WTC11 (cell line): ENCODE data around the gene TRIM47. TPM values are rescaled to one million over a fixed set of nuclear protein-coding genes. Genes with fewer than 3 reads are reported as not detected.
A peak's percentile ranks its signal among the peaks of the same experiment; 100 is the strongest.

ENCODE experiments used
- ATAC-seq: fragments of 200-7000 bp; cut with Tn5 transposase; 2 replicates; pipeline ENCODE4 v1.10.0; 2021; ENCODE audit warnings: mild to moderate bottlenecking, moderate library complexity
- CTCF ChIA-PET: fragments of 300-600 bp; sonication (Branson Sonifier 250); formaldehyde crosslinking; loops from one replicate; lab custom pipeline; 2021; ENCODE audit warnings: antibody characterized with exemption; lab: Charles Lee
- POLR2A ChIA-PET: fragments of 350-600 bp; sonication (Branson Sonifier 250); formaldehyde crosslinking; loops from one replicate; lab custom pipeline; 2021; ENCODE audit warnings: antibody characterized with exemption; lab: Charles Lee
- DNase-seq: peaks from one replicate; pipeline ENCODE4 v3.0.0; 2021; ENCODE audit warnings: low spot score
- H3K27ac Mint-ChIP-seq: 2 replicates; pipeline ENCODE4 v1.8.0; 2021; ENCODE audit warnings: mixed read lengths
- H3K27me3 Mint-ChIP-seq: 2 replicates; pipeline ENCODE4 v1.8.0; 2021; ENCODE audit warnings: low read depth, mild to moderate bottlenecking, moderate library complexity, mixed read lengths
- H3K36me3 Mint-ChIP-seq: 2 replicates; pipeline ENCODE4 v1.8.0; 2021; ENCODE audit warnings: mixed read lengths
- H3K4me1 Mint-ChIP-seq: 2 replicates; pipeline ENCODE4 v1.8.0; 2022; ENCODE audit warnings: mixed read lengths
- H3K4me3 Mint-ChIP-seq: 2 replicates; pipeline ENCODE4 v1.8.0; 2021; ENCODE audit warnings: mild to moderate bottlenecking, moderate library complexity, mixed read lengths
- H3K9me3 Mint-ChIP-seq: 2 replicates; pipeline ENCODE4 v1.8.0; 2021; ENCODE audit warnings: mixed read lengths
- ELF4 ChIP-seq: sonication (generic); formaldehyde crosslinking; IDR thresholded peaks from 2 replicates; pipeline ENCODE4 v1.8.1; 2022; ENCODE audit warnings: low read depth, mild to moderate bottlenecking, moderate library complexity, missing genetic modification reagents
- FOXJ3 ChIP-seq: sonication (generic); formaldehyde crosslinking; IDR thresholded peaks from 2 replicates; pipeline ENCODE4 v1.9.0; 2021; ENCODE audit warnings: missing genetic modification reagents, mild to moderate bottlenecking, borderline replicate concordance
- FOXP1 ChIP-seq: sonication (generic); formaldehyde crosslinking; IDR thresholded peaks from 2 replicates; pipeline ENCODE4 v1.8.0; 2022; ENCODE audit warnings: missing genetic modification reagents, mild to moderate bottlenecking, moderate library complexity, borderline replicate concordance
- MYBL2 ChIP-seq: sonication (generic); formaldehyde crosslinking; IDR thresholded peaks from 2 replicates; pipeline ENCODE4 v1.8.1; 2023; ENCODE audit warnings: mild to moderate bottlenecking, moderate library complexity, missing genetic modification reagents
- NFATC4 ChIP-seq: fragments of 250-450 bp; sonication (Bioruptor Pico); IDR thresholded peaks from 2 replicates; pipeline ENCODE4 v1.9.0; 2021; ENCODE audit warnings: mild to moderate bottlenecking
- NFYB ChIP-seq: sonication (generic); formaldehyde crosslinking; conservative IDR thresholded peaks from 2 replicates; pipeline ENCODE4 v1.8.0; 2022; ENCODE audit warnings: low read depth, missing genetic modification reagents
- NR3C1 ChIP-seq: sonication (generic); formaldehyde crosslinking; conservative IDR thresholded peaks from 2 replicates; pipeline ENCODE4 v1.8.1; 2023; ENCODE audit warnings: low read depth, mild to moderate bottlenecking, missing genetic modification reagents
- RELA ChIP-seq: sonication (generic); formaldehyde crosslinking; IDR thresholded peaks from 2 replicates; pipeline ENCODE4 v1.8.1; 2022; ENCODE audit warnings: missing genetic modification reagents, mild to moderate bottlenecking, borderline replicate concordance
- SMAD4 ChIP-seq: sonication (generic); formaldehyde crosslinking; IDR thresholded peaks from 2 replicates; pipeline ENCODE4 v1.8.0; 2022; ENCODE audit warnings: mild to moderate bottlenecking, missing genetic modification reagents
- ZBTB21 ChIP-seq: sonication (generic); formaldehyde crosslinking; IDR thresholded peaks from 2 replicates; pipeline ENCODE4 v1.8.1; 2023; ENCODE audit warnings: mild to moderate bottlenecking, missing genetic modification reagents, borderline replicate concordance
- ZNF219 ChIP-seq: sonication (generic); formaldehyde crosslinking; IDR thresholded peaks from 2 replicates; pipeline ENCODE4 v1.8.0; 2023; ENCODE audit warnings: missing genetic modification reagents, mild to moderate bottlenecking, borderline replicate concordance
- ZNF423 ChIP-seq: fragments of 250-450 bp; sonication (Bioruptor Pico); IDR thresholded peaks from 2 replicates; pipeline ENCODE4 v2.1.2; 2022; ENCODE audit warnings: mild to moderate bottlenecking, moderate library complexity
- total RNA-seq: library from RNA; stranded (reverse); gene quantifications from 3 replicates; pipeline ENCODE4 v1.2.3, GENCODE V29; 2021
- TF ChIP-seq, protein P1 (sequence below): sonication (generic); formaldehyde crosslinking; IDR thresholded peaks from 2 replicates; pipeline ENCODE4 v1.8.1; 2023; ENCODE audit warnings: mild to moderate bottlenecking, missing genetic modification reagents, moderate library complexity
- TF ChIP-seq, protein P2 (sequence below): sonication (generic); formaldehyde crosslinking; IDR thresholded peaks from 2 replicates; pipeline ENCODE4 v1.8.1; 2023; ENCODE audit warnings: mild to moderate bottlenecking, missing genetic modification reagents
- TF ChIP-seq, protein P3 (sequence below): sonication (generic); formaldehyde crosslinking; IDR thresholded peaks from 2 replicates; pipeline ENCODE4 v1.8.1; 2023; ENCODE audit warnings: mild to moderate bottlenecking, missing genetic modification reagents, borderline replicate concordance
- TF ChIP-seq, protein P4 (sequence below): sonication (generic); formaldehyde crosslinking; conservative IDR thresholded peaks from 2 replicates; pipeline ENCODE4 v1.8.1; 2023; ENCODE audit warnings: mild to moderate bottlenecking, low read depth, missing genetic modification reagents, moderate library complexity
- TF ChIP-seq, protein P5 (sequence below): fragments of 250-450 bp; sonication (Bioruptor Pico); IDR thresholded peaks from 2 replicates; pipeline ENCODE4 v1.9.0; 2021; ENCODE audit warnings: mild to moderate bottlenecking

The TRIM47 gene
- total RNA-seq, 1 experiment from 2014 or later = 10.0 TPM

DNA sequence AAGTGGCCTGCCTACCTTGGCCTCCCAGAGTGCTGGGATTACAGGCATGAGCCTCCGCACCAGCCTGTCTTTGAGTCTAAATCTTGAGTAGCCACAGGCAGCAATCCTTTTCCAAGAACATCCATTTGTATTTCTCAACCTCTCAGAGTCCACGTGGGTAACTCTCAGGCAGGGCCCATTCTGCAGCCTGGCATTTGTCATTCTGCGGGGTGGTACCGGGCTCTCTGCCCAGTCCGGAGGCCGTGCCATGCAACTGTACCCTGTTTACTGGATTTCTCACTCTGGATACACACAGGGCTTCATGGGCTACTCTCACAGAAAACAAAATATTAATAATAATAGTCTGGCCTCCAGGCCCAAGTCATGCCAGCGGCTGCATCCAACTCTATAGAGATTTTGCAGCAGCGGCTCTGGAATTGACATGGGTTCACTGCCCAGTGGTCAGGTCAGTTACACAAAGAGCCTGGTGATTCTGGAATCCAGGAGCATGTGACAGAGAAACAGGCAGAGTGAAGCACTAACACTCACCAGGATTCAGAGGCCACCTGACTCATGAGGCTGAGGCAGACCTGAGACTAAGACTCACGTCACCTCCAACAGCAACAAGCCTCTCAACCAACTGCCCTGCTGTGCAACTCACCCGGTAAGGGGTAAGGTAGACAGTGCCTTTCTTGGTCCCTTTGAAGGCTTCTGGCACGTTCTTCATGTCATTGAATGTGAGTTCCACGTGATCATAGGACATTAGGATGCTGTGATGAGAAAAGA is 27.3 kb downstream of the TRIM47 start:
- ChIA-PET CTCF (interaction anchor here (1.0 to 8.8 kb wide), 4 partner anchors 10 to 22 kb away, joined by 6 to 180 read pairs (median 54); no protein-coding TSS in a partner anchor), POLR2A (no interaction called here)
- Mint-ChIP-seq H3K36me3 (peaks cover 25% of the 10 kb centered on the region), H3K4me3 (no peak overlapping the region), H3K4me1 (peaks cover 13% of the 10 kb centered on the region), H3K27ac (peak overlapping the region; percentile 41; the same call in 1 of the 2 replicates), H3K27me3 (no peaks in the 10 kb centered on the region), H3K9me3 (no peaks in the 10 kb centered on the region)
- DNase-seq = no peak
- ATAC-seq = no peak
- TF ChIP-seq ZBTB21 (CRISPR knock-in tag) (no peak), NR3C1 (CRISPR knock-in tag) (no peak), FOXP1 (no peak), ZNF219 (CRISPR knock-in tag) (no peak), SMAD4 (CRISPR knock-in tag) (no peak), NFATC4 (CRISPR knock-in tag) (no peak), RELA (no peak), ELF4 (CRISPR knock-in tag) (no peak), NFYB (CRISPR knock-in tag) (no peak), MYBL2 (CRISPR knock-in tag) (no peak)
- TF ChIP-seq, protein P1, sequence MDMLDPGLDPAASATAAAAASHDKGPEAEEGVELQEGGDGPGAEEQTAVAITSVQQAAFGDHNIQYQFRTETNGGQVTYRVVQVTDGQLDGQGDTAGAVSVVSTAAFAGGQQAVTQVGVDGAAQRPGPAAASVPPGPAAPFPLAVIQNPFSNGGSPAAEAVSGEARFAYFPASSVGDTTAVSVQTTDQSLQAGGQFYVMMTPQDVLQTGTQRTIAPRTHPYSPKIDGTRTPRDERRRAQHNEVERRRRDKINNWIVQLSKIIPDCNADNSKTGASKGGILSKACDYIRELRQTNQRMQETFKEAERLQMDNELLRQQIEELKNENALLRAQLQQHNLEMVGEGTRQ (CRISPR knock-in tag) = no peak
- TF ChIP-seq, protein P2, sequence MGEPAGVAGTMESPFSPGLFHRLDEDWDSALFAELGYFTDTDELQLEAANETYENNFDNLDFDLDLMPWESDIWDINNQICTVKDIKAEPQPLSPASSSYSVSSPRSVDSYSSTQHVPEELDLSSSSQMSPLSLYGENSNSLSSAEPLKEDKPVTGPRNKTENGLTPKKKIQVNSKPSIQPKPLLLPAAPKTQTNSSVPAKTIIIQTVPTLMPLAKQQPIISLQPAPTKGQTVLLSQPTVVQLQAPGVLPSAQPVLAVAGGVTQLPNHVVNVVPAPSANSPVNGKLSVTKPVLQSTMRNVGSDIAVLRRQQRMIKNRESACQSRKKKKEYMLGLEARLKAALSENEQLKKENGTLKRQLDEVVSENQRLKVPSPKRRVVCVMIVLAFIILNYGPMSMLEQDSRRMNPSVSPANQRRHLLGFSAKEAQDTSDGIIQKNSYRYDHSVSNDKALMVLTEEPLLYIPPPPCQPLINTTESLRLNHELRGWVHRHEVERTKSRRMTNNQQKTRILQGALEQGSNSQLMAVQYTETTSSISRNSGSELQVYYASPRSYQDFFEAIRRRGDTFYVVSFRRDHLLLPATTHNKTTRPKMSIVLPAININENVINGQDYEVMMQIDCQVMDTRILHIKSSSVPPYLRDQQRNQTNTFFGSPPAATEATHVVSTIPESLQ = no peak
- TF ChIP-seq, protein P3, sequence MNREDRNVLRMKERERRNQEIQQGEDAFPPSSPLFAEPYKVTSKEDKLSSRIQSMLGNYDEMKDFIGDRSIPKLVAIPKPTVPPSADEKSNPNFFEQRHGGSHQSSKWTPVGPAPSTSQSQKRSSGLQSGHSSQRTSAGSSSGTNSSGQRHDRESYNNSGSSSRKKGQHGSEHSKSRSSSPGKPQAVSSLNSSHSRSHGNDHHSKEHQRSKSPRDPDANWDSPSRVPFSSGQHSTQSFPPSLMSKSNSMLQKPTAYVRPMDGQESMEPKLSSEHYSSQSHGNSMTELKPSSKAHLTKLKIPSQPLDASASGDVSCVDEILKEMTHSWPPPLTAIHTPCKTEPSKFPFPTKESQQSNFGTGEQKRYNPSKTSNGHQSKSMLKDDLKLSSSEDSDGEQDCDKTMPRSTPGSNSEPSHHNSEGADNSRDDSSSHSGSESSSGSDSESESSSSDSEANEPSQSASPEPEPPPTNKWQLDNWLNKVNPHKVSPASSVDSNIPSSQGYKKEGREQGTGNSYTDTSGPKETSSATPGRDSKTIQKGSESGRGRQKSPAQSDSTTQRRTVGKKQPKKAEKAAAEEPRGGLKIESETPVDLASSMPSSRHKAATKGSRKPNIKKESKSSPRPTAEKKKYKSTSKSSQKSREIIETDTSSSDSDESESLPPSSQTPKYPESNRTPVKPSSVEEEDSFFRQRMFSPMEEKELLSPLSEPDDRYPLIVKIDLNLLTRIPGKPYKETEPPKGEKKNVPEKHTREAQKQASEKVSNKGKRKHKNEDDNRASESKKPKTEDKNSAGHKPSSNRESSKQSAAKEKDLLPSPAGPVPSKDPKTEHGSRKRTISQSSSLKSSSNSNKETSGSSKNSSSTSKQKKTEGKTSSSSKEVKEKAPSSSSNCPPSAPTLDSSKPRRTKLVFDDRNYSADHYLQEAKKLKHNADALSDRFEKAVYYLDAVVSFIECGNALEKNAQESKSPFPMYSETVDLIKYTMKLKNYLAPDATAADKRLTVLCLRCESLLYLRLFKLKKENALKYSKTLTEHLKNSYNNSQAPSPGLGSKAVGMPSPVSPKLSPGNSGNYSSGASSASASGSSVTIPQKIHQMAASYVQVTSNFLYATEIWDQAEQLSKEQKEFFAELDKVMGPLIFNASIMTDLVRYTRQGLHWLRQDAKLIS (CRISPR knock-in tag) = no peak
- TF ChIP-seq, protein P4, sequence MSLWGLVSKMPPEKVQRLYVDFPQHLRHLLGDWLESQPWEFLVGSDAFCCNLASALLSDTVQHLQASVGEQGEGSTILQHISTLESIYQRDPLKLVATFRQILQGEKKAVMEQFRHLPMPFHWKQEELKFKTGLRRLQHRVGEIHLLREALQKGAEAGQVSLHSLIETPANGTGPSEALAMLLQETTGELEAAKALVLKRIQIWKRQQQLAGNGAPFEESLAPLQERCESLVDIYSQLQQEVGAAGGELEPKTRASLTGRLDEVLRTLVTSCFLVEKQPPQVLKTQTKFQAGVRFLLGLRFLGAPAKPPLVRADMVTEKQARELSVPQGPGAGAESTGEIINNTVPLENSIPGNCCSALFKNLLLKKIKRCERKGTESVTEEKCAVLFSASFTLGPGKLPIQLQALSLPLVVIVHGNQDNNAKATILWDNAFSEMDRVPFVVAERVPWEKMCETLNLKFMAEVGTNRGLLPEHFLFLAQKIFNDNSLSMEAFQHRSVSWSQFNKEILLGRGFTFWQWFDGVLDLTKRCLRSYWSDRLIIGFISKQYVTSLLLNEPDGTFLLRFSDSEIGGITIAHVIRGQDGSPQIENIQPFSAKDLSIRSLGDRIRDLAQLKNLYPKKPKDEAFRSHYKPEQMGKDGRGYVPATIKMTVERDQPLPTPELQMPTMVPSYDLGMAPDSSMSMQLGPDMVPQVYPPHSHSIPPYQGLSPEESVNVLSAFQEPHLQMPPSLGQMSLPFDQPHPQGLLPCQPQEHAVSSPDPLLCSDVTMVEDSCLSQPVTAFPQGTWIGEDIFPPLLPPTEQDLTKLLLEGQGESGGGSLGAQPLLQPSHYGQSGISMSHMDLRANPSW (CRISPR knock-in tag) = no peak

DNA sequence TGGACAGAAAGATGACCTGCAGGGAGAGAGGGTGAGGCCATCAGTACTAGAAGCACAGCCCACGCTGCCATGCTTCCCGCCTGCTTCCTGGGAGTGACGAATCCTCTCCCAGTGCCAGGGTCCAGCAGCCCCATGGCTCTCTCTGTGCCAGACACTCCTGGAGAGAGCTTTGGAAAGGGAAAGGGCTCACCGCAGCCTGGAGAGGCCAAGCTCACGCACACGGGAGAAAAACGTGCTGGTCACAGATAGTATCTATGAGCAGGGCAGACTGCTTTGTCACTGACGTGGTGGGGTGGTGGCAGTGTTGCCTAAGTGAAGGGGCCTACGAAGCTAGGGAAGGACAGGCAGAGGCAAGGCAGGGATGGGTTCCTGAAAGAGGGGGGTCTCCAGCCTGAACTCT is 28.7 kb downstream of the TRIM47 start:
- H3K4me3 Mint-ChIP-seq = no peak overlapping the region
- no peaks in the 10 kb centered on the region for H3K27me3 Mint-ChIP-seq
- H3K9me3 Mint-ChIP-seq = no peaks in the 10 kb centered on the region
- POLR2A ChIA-PET = interaction anchor here (0.6 kb wide), 1 partner anchor 1394 kb away, joined by 4 read pairs; no protein-coding TSS in a partner anchor
- ATAC-seq = no peak
- CTCF ChIA-PET = interaction anchor here (0.6 to 8.8 kb wide), 6 partner anchors 12 to 66 kb away, joined by 3 to 180 read pairs (median 5); no protein-coding TSS in a partner anchor
- no peak for DNase-seq
- H3K27ac Mint-ChIP-seq = peak overlapping the region; percentile 64; the same call in 1 of the 2 replicates
- peaks cover 25% of the 10 kb centered on the region for H3K4me1 Mint-ChIP-seq
- TF ChIP-seq, protein P5, sequence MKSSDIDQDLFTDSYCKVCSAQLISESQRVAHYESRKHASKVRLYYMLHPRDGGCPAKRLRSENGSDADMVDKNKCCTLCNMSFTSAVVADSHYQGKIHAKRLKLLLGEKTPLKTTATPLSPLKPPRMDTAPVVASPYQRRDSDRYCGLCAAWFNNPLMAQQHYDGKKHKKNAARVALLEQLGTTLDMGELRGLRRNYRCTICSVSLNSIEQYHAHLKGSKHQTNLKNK (CRISPR knock-in tag) = no peak
- TF ChIP-seq ZNF423 (CRISPR knock-in tag) = no peak
- no peak for TF ChIP-seq FOXJ3 (CRISPR knock-in tag)
- H3K36me3 Mint-ChIP-seq = peaks cover 32% of the 10 kb centered on the region
